H9 (cell line): ENCODE data around the gene EPHA10. TPM values are rescaled to one million over a fixed set of nuclear protein-coding genes. Genes with fewer than 3 reads are reported as not detected.

Experiments used
- DNase-seq: peaks from one replicate; pipeline ENCODE4 v3.0.0-alpha.2; 2017
- H2AFZ ChIP-seq: one replicate; pipeline ENCODE4 v1.6.1; 2013; ENCODE audit warnings: mild to moderate bottlenecking, low read length, control low read depth, moderate library complexity
- H2AK5ac ChIP-seq: 2 replicates; pipeline ENCODE4 v1.6.1; 2013; ENCODE audit warnings: low read length, control low read depth, mixed read lengths; ENCODE audit not compliant: insufficient read length
- H2BK120ac ChIP-seq: one replicate; pipeline ENCODE4 v1.6.1; 2013; ENCODE audit warnings: low read depth, mild to moderate bottlenecking, low read length, control low read depth, inconsistent platforms; ENCODE audit not compliant: poor library complexity, severe bottlenecking
- H2BK12ac ChIP-seq: 2 replicates; pipeline ENCODE4 v1.6.1; 2013; ENCODE audit warnings: low read length, control low read depth, mixed read lengths, low read depth; ENCODE audit not compliant: insufficient read length
- H2BK15ac ChIP-seq: 2 replicates; pipeline ENCODE4 v1.6.1; 2013; ENCODE audit warnings: low read depth, low read length, control low read depth
- H2BK20ac ChIP-seq: one replicate; pipeline ENCODE4 v1.6.1; 2013; ENCODE audit warnings: low read depth, mild to moderate bottlenecking, low read length, control low read depth, inconsistent platforms; ENCODE audit not compliant: poor library complexity, severe bottlenecking
- H2BK5ac ChIP-seq: 2 replicates; pipeline ENCODE4 v1.6.1; 2013; ENCODE audit warnings: low read length, control low read depth, mixed read lengths; ENCODE audit not compliant: insufficient read length
- H3K14ac ChIP-seq: 2 replicates; pipeline ENCODE4 v1.6.1; 2013; ENCODE audit warnings: low read length, control low read depth; ENCODE audit not compliant: insufficient read depth
- H3K18ac ChIP-seq: 2 replicates; pipeline ENCODE4 v1.6.1; 2013; ENCODE audit warnings: low read depth, mild to moderate bottlenecking, mixed read lengths, low read length, control low read depth; ENCODE audit not compliant: insufficient read length
- H3K23ac ChIP-seq: 2 replicates; pipeline ENCODE4 v1.6.1; 2013; ENCODE audit warnings: low read length, control low read depth, mixed read lengths, low read depth; ENCODE audit not compliant: insufficient read length
- H3K23me2 ChIP-seq: 2 replicates; pipeline ENCODE4 v1.6.1; 2013; ENCODE audit warnings: low read depth, mild to moderate bottlenecking, mixed read lengths, low read length, control low read depth; ENCODE audit not compliant: insufficient read length, poor library complexity, severe bottlenecking
- H3K27ac ChIP-seq: 2 replicates; pipeline ENCODE4 v1.5.1; 2013; ENCODE audit warnings: low read length, control low read depth, mixed read lengths, low read depth; ENCODE audit not compliant: insufficient read length
- H3K27me3 ChIP-seq: 2 replicates; pipeline ENCODE4 v1.6.1; 2013; ENCODE audit warnings: low read length, control low read depth, inconsistent platforms; ENCODE audit not compliant: insufficient read depth
- H3K4ac ChIP-seq: 2 replicates; pipeline ENCODE4 v1.6.1; 2013; ENCODE audit warnings: low read depth, mild to moderate bottlenecking, control low read depth, inconsistent platforms, low read length, moderate library complexity
- H3K4me1 ChIP-seq: 2 replicates; pipeline ENCODE4 v1.6.1; 2013; ENCODE audit warnings: low read length, control low read depth, inconsistent platforms; ENCODE audit not compliant: insufficient read depth
- H3K4me2 ChIP-seq: 2 replicates; pipeline ENCODE4 v1.6.1; 2013; ENCODE audit warnings: low read length, control low read depth, mixed read lengths; ENCODE audit not compliant: insufficient read length, insufficient read depth
- H3K56ac ChIP-seq: 2 replicates; pipeline ENCODE4 v1.6.1; 2013; ENCODE audit warnings: low read depth, mild to moderate bottlenecking, mixed read lengths, low read length, control low read depth; ENCODE audit not compliant: insufficient read length
- H3K79me1 ChIP-seq: 2 replicates; pipeline ENCODE4 v1.6.1; 2013; ENCODE audit warnings: low read depth, mild to moderate bottlenecking, moderate library complexity, low read length, control low read depth, inconsistent platforms; ENCODE audit not compliant: insufficient read depth, poor library complexity, severe bottlenecking
- H3K79me2 ChIP-seq: 2 replicates; pipeline ENCODE4 v1.6.1; 2013; ENCODE audit warnings: low read length, control low read depth, inconsistent platforms; ENCODE audit not compliant: insufficient read depth
- H3K9ac ChIP-seq: 2 replicates; pipeline ENCODE4 v1.6.1; 2013; ENCODE audit warnings: low read length, control low read depth, mixed read lengths; ENCODE audit not compliant: insufficient read length; ENCODE audit errors: extremely low read depth
- H3K9me3 ChIP-seq: one replicate; pipeline ENCODE4 v1.6.1; 2013; ENCODE audit warnings: low read depth, low read length, inconsistent platforms; ENCODE audit not compliant: control insufficient read depth
- H3T11ph ChIP-seq: one replicate; pipeline ENCODE4 v1.6.1; 2013; ENCODE audit warnings: mild to moderate bottlenecking, low read length, control low read depth, inconsistent platforms
- H4K20me1 ChIP-seq: one replicate; pipeline ENCODE4 v1.6.1; 2013; ENCODE audit not compliant: control insufficient read depth, insufficient read length, insufficient read depth
- H4K5ac ChIP-seq: 2 replicates; pipeline ENCODE4 v1.6.1; 2013; ENCODE audit warnings: low read depth, mild to moderate bottlenecking, mixed read lengths, low read length, control low read depth; ENCODE audit not compliant: insufficient read length
- H4K8ac ChIP-seq: replicated peaks from 2 replicates; pipeline ENCODE4 v1.6.1; 2013; ENCODE audit warnings: low read length, control low read depth, mixed read lengths, low read depth; ENCODE audit not compliant: insufficient read length
- H4K91ac ChIP-seq: 2 replicates; pipeline ENCODE4 v1.6.1; 2013; ENCODE audit warnings: low read depth, mild to moderate bottlenecking, moderate library complexity, mixed read lengths, low read length, control low read depth; ENCODE audit not compliant: insufficient read length
- H3K27ac Mint-ChIP-seq, 3 experiments: 2 replicates in 2 of 3; 3 replicates in 1 of 3; pipeline ENCODE4 v1.8.0; 2020 to 2021; ENCODE audit warnings: mixed read lengths in 3 of 3, mild to moderate bottlenecking in 1 of 3, moderate library complexity in 1 of 3
- H3K27me3 Mint-ChIP-seq: 2 replicates; pipeline ENCODE4 v1.8.0; 2021; ENCODE audit warnings: low read depth, mild to moderate bottlenecking, moderate library complexity, mixed read lengths
- H3K36me3 Mint-ChIP-seq, 3 experiments: 2 replicates in 2 of 3; 3 replicates in 1 of 3; pipeline ENCODE4 v1.8.0; 2020 to 2021; ENCODE audit warnings: low read depth in 3 of 3, mixed read lengths in 3 of 3; ENCODE audit not compliant: insufficient read depth in 1 of 3
- H3K4me1 Mint-ChIP-seq, 2 experiments: 2 replicates each; pipeline ENCODE4 v1.8.0; 2020; ENCODE audit warnings: mixed read lengths in 2 of 2
- H3K4me3 Mint-ChIP-seq, 2 experiments: 2 replicates in 1 of 2; 3 replicates in 1 of 2; pipeline ENCODE4 v1.8.0; 2020 to 2021; ENCODE audit warnings: mild to moderate bottlenecking in 2 of 2, mixed read lengths in 2 of 2, moderate library complexity in 1 of 2
- H3K9me3 Mint-ChIP-seq, 2 experiments: 2 replicates in 1 of 2; 3 replicates in 1 of 2; pipeline ENCODE4 v1.8.0; 2020; ENCODE audit warnings: mild to moderate bottlenecking in 2 of 2, mixed read lengths in 2 of 2, moderate library complexity in 1 of 2
- CTCF ChIP-seq: fragments of 200-600 bp; sonication (generic); conservative IDR thresholded peaks from 3 replicates; pipeline ENCODE4 v1.8.0; 2021; ENCODE audit warnings: antibody characterized with exemption, mild to moderate bottlenecking
- WGBS: extraction: QIAGEN DNeasy Blood & Tissue Kit; methylation state at CpG from one replicate; pipeline ENCODE4 v1.1.7; 2013; ENCODE audit warnings: missing lambda C conversion rate, low lambda C conversion rate, mixed read lengths; ENCODE audit not compliant: insufficient read length; ENCODE audit errors: extremely low coverage; 5-methylcytosine and 5-hydroxymethylcytosine counted together
- total RNA-seq: library from RNA; stranded (reverse); gene quantifications from 2 replicates; pipeline ENCODE4 v1.2.1, GENCODE V29; 2021

EPHA10 gene
- total RNA-seq, 1 experiment from 2014 or later, result 0.96 TPM

GRCh38 chr1:37666241-37666867 lies 98.6 kb downstream of the EPHA10 start:
- H4K8ac ChIP-seq, result no peak overlapping the region
- Mint-ChIP-seq H3K27ac (no peak overlapping the region), H3K36me3 (no peaks in the 10 kb centered on the region), H3K4me3 (no peak overlapping the region), H3K9me3 (no peaks in the 10 kb centered on the region), H3K4me1 (peaks cover 4 to 33% of the 10 kb centered on the region in 2 experiments), H3K27me3 (peaks cover 8% of the 10 kb centered on the region)
- TF ChIP-seq CTCF, result no peak
- no peak overlapping the region for H3K4ac ChIP-seq
- H4K20me1 ChIP-seq, result no peaks in the 10 kb centered on the region
- H3T11ph ChIP-seq, result no peak overlapping the region
- no peak overlapping the region for H3K56ac ChIP-seq
- no peaks in the 10 kb centered on the region for H3K27me3 ChIP-seq
- no peak overlapping the region for H3K14ac ChIP-seq
- no peak overlapping the region for H3K23ac ChIP-seq
- WGBS, result no CpG with 5 or more reads among the region's 11 CpGs
- H2BK20ac ChIP-seq, result no peak overlapping the region
- H2BK5ac ChIP-seq, result no peak overlapping the region
- no peak overlapping the region for H3K4me2 ChIP-seq
- no peak overlapping the region for H4K5ac ChIP-seq
- H2BK15ac ChIP-seq, result no peak overlapping the region
- H3K4me1 ChIP-seq, result no peaks in the 10 kb centered on the region
- H2AK5ac ChIP-seq, result no peak overlapping the region
- H3K9ac ChIP-seq, result no peak overlapping the region
- no peak overlapping the region for H3K18ac ChIP-seq
- no peaks in the 10 kb centered on the region for H3K79me2 ChIP-seq
- H4K91ac ChIP-seq, result no peak overlapping the region
- no peaks in the 10 kb centered on the region for H3K9me3 ChIP-seq
- no peak overlapping the region for H2BK12ac ChIP-seq
- H3K27ac ChIP-seq, result no peak overlapping the region
- no peak overlapping the region for H2BK120ac ChIP-seq
- no peaks in the 10 kb centered on the region for H3K23me2 ChIP-seq
- DNase-seq, result no peak
- no peaks in the 10 kb centered on the region for H3K79me1 ChIP-seq
- no peak overlapping the region for H2AFZ ChIP-seq

Other genes with a start within 250 kb of the EPHA10 start
- gene SNIP1, start 210.8 kb downstream of the EPHA10 start, total RNA-seq, result 15.1 and 17.5 TPM in 2 replicates
- gene DNALI1, start 208.2 kb downstream of the EPHA10 start, total RNA-seq, result 18.0 and 18.9 TPM in 2 replicates
- gene GNL2, start 169.2 kb downstream of the EPHA10 start, total RNA-seq, result 101 and 106 TPM in 2 replicates
- gene RSPO1, start 130.2 kb downstream of the EPHA10 start, total RNA-seq, result 0.33 and 0.35 TPM in 2 replicates
- 47.7 and 48.5 TPM in 2 replicates for gene CDCA8, start 72.6 kb downstream of the EPHA10 start, total RNA-seq
- gene MANEAL, start 28.7 kb upstream of the EPHA10 start, total RNA-seq, result 22.7 and 24.2 TPM in 2 replicates
- gene C1orf122, start 42.7 kb upstream of the EPHA10 start, total RNA-seq, result 59.3 and 61.5 TPM in 2 replicates
- gene YRDC, start 43.1 kb upstream of the EPHA10 start, total RNA-seq, result 28.0 and 28.6 TPM in 2 replicates
- 17.0 and 17.5 TPM in 2 replicates for gene MTF1, start 94.5 kb upstream of the EPHA10 start, total RNA-seq
- 28.2 and 28.8 TPM in 2 replicates for gene INPP5B, start 181.9 kb upstream of the EPHA10 start, total RNA-seq
- 143 and 144 TPM in 2 replicates for gene SF3A3, start 224.9 kb upstream of the EPHA10 start, total RNA-seq
- gene FHL3, start 240.4 kb upstream of the EPHA10 start, total RNA-seq, result 32.8 and 34.2 TPM in 2 replicates
- 52.4 and 63.1 TPM in 2 replicates for gene UTP11, start 247.6 kb upstream of the EPHA10 start, total RNA-seq